WERI-Rb-1 (cell line): ENCODE measurements around the gene IQSEC1.

Source experiments
- DNase-seq: peaks from one replicate; pipeline ENCODE4 v3.0.0-alpha.2; 2020
- H3K27ac ChIP-seq: fragments of 250-450 bp; sonication (Bioruptor Pico); 2 replicates; pipeline ENCODE4 v1.5.1; 2020; ENCODE audit warnings: mild to moderate bottlenecking, moderate library complexity
- H3K27me3 ChIP-seq: fragments of 250-450 bp; sonication (Bioruptor Pico); 2 replicates; pipeline ENCODE4 v1.5.1; 2021; ENCODE audit warnings: mild to moderate bottlenecking, low read depth, moderate library complexity; ENCODE audit not compliant: insufficient read depth, severe bottlenecking
- H3K36me3 ChIP-seq: fragments of 250-450 bp; sonication (Bioruptor Pico); 2 replicates; pipeline ENCODE4 v1.5.1; 2020; ENCODE audit warnings: mild to moderate bottlenecking, moderate library complexity
- H3K4me3 ChIP-seq: 2 replicates; pipeline ENCODE4 v1.5.1; 2011; ENCODE audit warnings: low read depth, mild to moderate bottlenecking, control low read depth, low read length
- H3K9me3 ChIP-seq: fragments of 250-450 bp; sonication (Bioruptor Pico); 2 replicates; pipeline ENCODE4 v1.5.1; 2021; ENCODE audit warnings: mild to moderate bottlenecking, moderate library complexity; ENCODE audit not compliant: severe bottlenecking
- TF ChIP-seq, protein P1 (sequence below): IDR thresholded peaks from 2 replicates; pipeline ENCODE4 v1.5.1; 2011; ENCODE audit warnings: low read depth, mild to moderate bottlenecking, control low read depth, inconsistent platforms, low read length

Gene IQSEC1

DNA sequence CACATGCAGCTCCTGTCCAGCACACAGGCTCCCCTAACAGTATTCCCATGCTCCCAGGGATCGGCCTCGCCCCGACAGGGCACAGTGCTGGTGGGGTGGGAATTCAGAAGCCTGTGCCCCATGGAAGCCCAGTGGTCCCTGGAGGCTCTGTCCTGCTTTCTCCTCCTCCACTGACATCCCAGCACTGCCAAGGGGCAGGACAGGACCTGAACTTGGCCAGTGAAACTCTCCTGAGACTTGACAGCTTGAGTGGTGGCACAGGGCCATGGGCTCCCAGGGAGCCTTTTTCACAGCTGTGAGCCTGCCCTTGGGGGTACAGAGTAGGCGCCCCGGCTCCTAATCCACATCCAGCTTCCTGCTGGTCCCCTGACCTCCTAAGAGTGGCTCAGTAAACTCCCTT, 38.4 kb downstream of the IQSEC1 start:
- TF ChIP-seq, protein P1, sequence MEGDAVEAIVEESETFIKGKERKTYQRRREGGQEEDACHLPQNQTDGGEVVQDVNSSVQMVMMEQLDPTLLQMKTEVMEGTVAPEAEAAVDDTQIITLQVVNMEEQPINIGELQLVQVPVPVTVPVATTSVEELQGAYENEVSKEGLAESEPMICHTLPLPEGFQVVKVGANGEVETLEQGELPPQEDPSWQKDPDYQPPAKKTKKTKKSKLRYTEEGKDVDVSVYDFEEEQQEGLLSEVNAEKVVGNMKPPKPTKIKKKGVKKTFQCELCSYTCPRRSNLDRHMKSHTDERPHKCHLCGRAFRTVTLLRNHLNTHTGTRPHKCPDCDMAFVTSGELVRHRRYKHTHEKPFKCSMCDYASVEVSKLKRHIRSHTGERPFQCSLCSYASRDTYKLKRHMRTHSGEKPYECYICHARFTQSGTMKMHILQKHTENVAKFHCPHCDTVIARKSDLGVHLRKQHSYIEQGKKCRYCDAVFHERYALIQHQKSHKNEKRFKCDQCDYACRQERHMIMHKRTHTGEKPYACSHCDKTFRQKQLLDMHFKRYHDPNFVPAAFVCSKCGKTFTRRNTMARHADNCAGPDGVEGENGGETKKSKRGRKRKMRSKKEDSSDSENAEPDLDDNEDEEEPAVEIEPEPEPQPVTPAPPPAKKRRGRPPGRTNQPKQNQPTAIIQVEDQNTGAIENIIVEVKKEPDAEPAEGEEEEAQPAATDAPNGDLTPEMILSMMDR: no peak
- no peaks in the 10 kb centered on the region for H3K36me3 ChIP-seq
- no peak for DNase-seq
- no peak overlapping the region for H3K4me3 ChIP-seq
- no peak overlapping the region for H3K27ac ChIP-seq
- H3K27me3 ChIP-seq: no peaks in the 10 kb centered on the region
- no peaks in the 10 kb centered on the region for H3K9me3 ChIP-seq

DNA sequence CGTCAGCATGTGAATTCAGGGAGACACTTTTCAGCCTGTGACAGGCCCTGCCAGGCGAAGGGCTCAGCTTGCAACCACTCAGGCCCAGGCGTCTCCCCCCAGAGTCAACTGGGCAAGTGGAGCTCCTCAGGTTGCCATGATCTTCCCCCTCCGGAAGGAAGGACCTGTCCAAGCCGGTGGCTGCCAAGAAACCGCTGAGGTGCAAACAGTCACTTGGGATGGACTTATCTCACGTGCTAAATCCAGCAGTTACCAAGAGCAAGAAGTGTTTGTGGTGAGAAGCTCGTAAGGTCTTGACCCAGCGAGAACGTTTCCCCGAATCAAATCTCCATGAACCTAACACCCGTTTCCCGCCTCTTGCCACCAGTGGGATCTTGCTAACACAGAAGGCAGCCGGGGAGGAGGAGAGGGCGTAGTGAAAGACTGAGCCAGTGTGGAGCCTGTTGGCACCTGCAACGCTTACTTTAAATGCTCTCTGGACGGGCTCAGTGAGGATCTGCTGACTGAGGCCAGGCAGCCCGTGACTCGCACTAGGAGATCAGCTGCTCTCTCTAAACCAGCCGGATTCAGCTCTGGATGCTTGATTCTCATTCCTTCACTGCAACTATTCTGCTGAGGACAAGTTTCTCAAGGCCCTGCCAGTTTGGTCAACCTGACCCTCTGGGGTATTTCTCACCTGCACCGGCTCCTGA, 39.0 kb downstream of the IQSEC1 start:
- Histone ChIP-seq H3K4me3 (no peak overlapping the region), H3K36me3 (no peaks in the 10 kb centered on the region), H3K27me3 (no peaks in the 10 kb centered on the region), H3K27ac (no peak overlapping the region), H3K9me3 (no peaks in the 10 kb centered on the region)
- DNase-seq: no peak
- TF ChIP-seq, protein P1: no peak

DNA sequence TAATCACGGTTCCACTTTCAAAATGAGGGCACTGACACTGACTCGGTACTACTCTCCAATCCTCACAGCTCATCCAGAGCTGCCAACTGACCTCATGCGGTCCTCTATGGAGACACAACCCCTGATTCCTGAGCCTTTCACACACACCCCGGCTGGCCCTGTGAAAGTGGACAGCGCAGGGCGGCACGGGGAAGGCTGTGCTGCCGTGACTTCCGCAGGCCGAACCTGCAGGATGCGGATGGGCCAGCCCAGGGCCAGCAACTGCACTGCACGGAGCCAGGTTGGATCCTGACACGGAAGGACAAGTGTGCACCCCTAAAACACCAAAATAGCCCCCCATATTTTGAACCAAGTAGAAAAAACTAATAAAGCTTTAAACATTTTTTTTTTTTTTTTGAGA, 41.0 kb downstream of the IQSEC1 start:
- Histone ChIP-seq H3K9me3 (no peaks in the 10 kb centered on the region), H3K27ac (no peak overlapping the region), H3K36me3 (no peaks in the 10 kb centered on the region), H3K4me3 (no peak overlapping the region), H3K27me3 (no peaks in the 10 kb centered on the region)
- no peak for DNase-seq
- TF ChIP-seq, protein P1: no peak

DNA sequence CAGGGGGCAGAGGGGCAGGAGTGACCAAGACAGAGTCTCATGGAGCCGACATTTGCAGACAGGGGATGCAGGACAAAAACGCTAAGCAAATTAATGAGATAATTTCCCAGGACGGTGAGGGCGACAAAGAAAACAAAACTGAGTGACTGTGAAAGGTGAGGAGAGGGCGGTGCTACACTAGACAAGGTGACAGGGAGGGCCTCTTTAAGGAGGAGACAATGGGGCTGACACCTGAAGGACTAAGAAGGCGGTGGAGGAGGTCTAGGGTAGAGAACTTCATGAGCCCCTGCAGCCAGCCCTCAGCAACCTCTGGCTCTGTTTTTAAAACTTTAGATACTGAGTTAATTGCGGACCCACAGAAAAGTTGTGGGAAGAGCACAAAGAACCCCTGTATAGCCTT, 41.6 kb downstream of the IQSEC1 start:
- H3K36me3 ChIP-seq: no peaks in the 10 kb centered on the region
- no peak overlapping the region for H3K4me3 ChIP-seq
- TF ChIP-seq, protein P1: no peak
- DNase-seq: no peak
- H3K9me3 ChIP-seq: no peaks in the 10 kb centered on the region
- H3K27ac ChIP-seq: no peak overlapping the region
- H3K27me3 ChIP-seq: no peaks in the 10 kb centered on the region

DNA sequence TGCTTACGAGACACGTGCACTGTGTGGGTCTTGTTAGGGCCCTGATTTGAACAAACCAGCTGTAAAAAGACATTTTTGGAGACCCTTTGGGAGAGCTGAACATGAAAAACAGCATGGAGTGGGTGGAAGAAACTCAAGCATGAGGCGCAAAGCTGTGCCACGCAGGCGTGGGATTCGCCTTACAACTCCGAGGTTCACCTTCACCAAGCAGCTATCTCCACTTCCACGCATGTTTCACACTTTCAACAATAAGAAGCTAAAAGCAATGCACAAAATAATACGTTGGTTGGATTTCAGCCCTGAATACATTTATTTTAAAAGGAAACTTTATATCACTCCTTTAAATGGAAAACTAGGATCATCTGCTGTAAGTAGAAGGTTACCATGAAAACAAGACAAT, 42.5 kb downstream of the IQSEC1 start:
- H3K27ac ChIP-seq: no peak overlapping the region
- no peak overlapping the region for H3K4me3 ChIP-seq
- DNase-seq: no peak
- no peaks in the 10 kb centered on the region for H3K27me3 ChIP-seq
- TF ChIP-seq, protein P1: no peak
- no peaks in the 10 kb centered on the region for H3K9me3 ChIP-seq
- H3K36me3 ChIP-seq: no peaks in the 10 kb centered on the region
